Putamen (tissue), 1 donor: ENCODE results near the gene PRSS56.
"Not testable (repeated sequence)": the region's sequence is repeated elsewhere in the genome, so short reads cannot be mapped to it uniquely, and the experiment has no call there.

Source experiments
- DNase-seq: peaks from one replicate; pipeline ENCODE4 v3.0.0-alpha.2; 2016; ENCODE audit warnings: low spot score

PRSS56 gene

GRCh38 chr2:232525791-232526371 lies 5.7 kb downstream of the PRSS56 start, which contains the start of gene CHRND:
CHRND (plus strand) TSS chr2:232526160; CDS start chr2:232526216, 56 bp downstream.
- peak; percentile 34 for DNase-seq

GRCh38 chr2:232526372-232526941 lies 6.3 kb downstream of the PRSS56 start:
- DNase-seq = no peak

- DNase-seq = no peak
These were observed 7.8 kb downstream of the PRSS56 start for GRCh38 chr2:232527905-232528470.

- DNase-seq = no peak
These were observed 8.7 kb downstream of the PRSS56 start for GRCh38 chr2:232528746-232529460.

GRCh38 chr2:232529806-232530547 lies 9.8 kb downstream of the PRSS56 start:
- DNase-seq = no peak

- no peak for DNase-seq
These were observed 10.6 kb downstream of the PRSS56 start for GRCh38 chr2:232530626-232531260.

- no peak for DNase-seq
These were observed 12.2 kb downstream of the PRSS56 start for GRCh38 chr2:232532419-232532818.

- DNase-seq = not testable (repeated sequence)
These were observed 12.6 kb downstream of the PRSS56 start for GRCh38 chr2:232532821-232533220.

- no peak for DNase-seq
These were observed 13.9 kb downstream of the PRSS56 start for GRCh38 chr2:232533944-232534710.

GRCh38 chr2:232534940-232535651 lies 14.9 kb downstream of the PRSS56 start:
- DNase-seq = no peak

GRCh38 chr2:232535761-232536530 lies 15.8 kb downstream of the PRSS56 start:
- DNase-seq = no peak

GRCh38 chr2:232537079-232537478 lies 16.9 kb downstream of the PRSS56 start:
- DNase-seq = no peak

- no peak for DNase-seq
These were observed 17.3 kb downstream of the PRSS56 start for GRCh38 chr2:232537499-232537898.

GRCh38 chr2:232538671-232539070 lies 18.5 kb downstream of the PRSS56 start:
- no peak for DNase-seq

- DNase-seq = no peak
These were observed 19.4 kb downstream of the PRSS56 start, which contains the start of gene CHRNG for GRCh38 chr2:232539298-232540231. CHRNG (plus strand) TSS chr2:232539692; CDS start chr2:232539748, 56 bp downstream.

- no peak for DNase-seq
These were observed 20.4 kb downstream of the PRSS56 start for GRCh38 chr2:232540441-232541041.

GRCh38 chr2:232541195-232541960 lies 21.2 kb downstream of the PRSS56 start:
- DNase-seq = no peak
